Measurements from ENCODE around the gene TANC1. TPM values are rescaled to one million over a fixed set of nuclear protein-coding genes. Genes with fewer than 3 reads are reported as not detected.

TANC1 gene
- total RNA-seq, 4 donors from 2014 or later, result 27.1 to 57.4 (median 55.1) TPM

- no peaks in the 10 kb centered on the region for H3K36me3 ChIP-seq
- TF ChIP-seq POLR2A (IDR thresholded peaks at IDR 0.05), result no peak
- TF ChIP-seq CTCF (IDR thresholded peaks at IDR 0.05), result no peak
- H3K4me1 ChIP-seq, result no peaks in the 10 kb centered on the region
- peaks cover 0 to 6% (median 3%) of the 10 kb centered on the region in 4 donors for H3K9me3 ChIP-seq
- no peaks in the 10 kb centered on the region for H3K27me3 ChIP-seq
- no peak overlapping the region for H3K27ac ChIP-seq
- no peak overlapping the region for H3K4me3 ChIP-seq
- DNase-seq, result no peak
These were observed 42.5 kb downstream of the TANC1 start for GRCh38 chr2:159010963-159011362.

GRCh38 chr2:159012142-159012541 lies 43.7 kb downstream of the TANC1 start:
- TF ChIP-seq CTCF (IDR thresholded peaks at IDR 0.05), result no peak
- no peak for TF ChIP-seq POLR2A (IDR thresholded peaks at IDR 0.05)
- H3K27me3 ChIP-seq, result no peaks in the 10 kb centered on the region
- H3K9me3 ChIP-seq, result peaks cover 0 to 9% (median 3%) of the 10 kb centered on the region in 4 donors
- no peaks in the 10 kb centered on the region for H3K36me3 ChIP-seq
- H3K4me3 ChIP-seq, result no peak overlapping the region
- DNase-seq, result no peak
- H3K27ac ChIP-seq, result no peak overlapping the region
- H3K4me1 ChIP-seq, result no peaks in the 10 kb centered on the region

DNA sequence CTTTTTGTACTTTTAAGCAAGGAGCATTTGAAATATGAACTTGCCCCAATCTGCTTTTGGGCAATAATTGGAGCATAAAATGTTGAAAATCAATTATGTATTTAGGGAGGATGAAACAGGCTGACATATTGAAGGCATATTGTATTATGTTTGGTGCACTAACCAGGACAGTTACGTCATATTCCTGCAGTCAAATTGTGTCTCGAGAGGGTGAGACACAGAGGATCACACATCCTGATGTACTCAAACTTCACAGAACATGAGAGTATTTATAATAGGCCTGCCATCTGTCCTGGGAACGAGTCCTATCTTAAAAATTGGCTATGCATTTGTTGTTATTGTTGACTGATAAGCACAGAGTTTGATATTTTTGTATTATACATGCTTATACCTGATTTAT lies 44.7 kb downstream of the TANC1 start:
- no peak overlapping the region for H3K27ac ChIP-seq
- no peak overlapping the region for H3K4me3 ChIP-seq
- H3K4me1 ChIP-seq, result no peaks in the 10 kb centered on the region
- peaks cover 0 to 9% (median 3%) of the 10 kb centered on the region in 4 donors for H3K9me3 ChIP-seq
- no peaks in the 10 kb centered on the region for H3K36me3 ChIP-seq
- no peaks in the 10 kb centered on the region for H3K27me3 ChIP-seq
- no peak for DNase-seq
- TF ChIP-seq POLR2A (IDR thresholded peaks at IDR 0.05), result no peak
- TF ChIP-seq CTCF (IDR thresholded peaks at IDR 0.05), result no peak

GRCh38 chr2:159015174-159015573 lies 46.7 kb downstream of the TANC1 start:
- DNase-seq, result no peak
- no peaks in the 10 kb centered on the region for H3K27me3 ChIP-seq
- no peak overlapping the region for H3K4me3 ChIP-seq
- H3K36me3 ChIP-seq, result no peaks in the 10 kb centered on the region
- no peaks in the 10 kb centered on the region for H3K4me1 ChIP-seq
- no peak for TF ChIP-seq POLR2A (IDR thresholded peaks at IDR 0.05)
- no peak for TF ChIP-seq CTCF (IDR thresholded peaks at IDR 0.05)
- peaks cover 0 to 9% (median 3%) of the 10 kb centered on the region in 4 donors for H3K9me3 ChIP-seq
- H3K27ac ChIP-seq, result no peak overlapping the region

DNA sequence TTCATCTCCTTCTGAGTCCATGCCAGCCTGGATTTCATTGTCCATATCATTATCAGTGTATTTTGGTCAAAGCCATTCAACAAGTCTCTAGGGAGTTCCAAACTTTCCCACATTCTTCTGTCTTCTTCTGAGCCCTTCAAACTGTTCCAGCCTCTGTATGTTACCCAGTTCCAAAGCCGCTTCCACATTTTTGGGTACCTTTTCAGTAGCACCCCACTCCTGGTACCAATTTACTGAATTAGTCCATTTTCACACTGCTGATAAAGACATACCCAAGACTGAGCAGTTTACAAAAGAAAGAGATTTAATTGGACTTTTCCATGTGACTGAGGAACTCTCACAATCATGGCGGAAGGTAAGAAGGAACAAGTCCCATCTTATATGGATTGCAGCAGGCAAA lies 47.4 kb downstream of the TANC1 start:
- Histone ChIP-seq H3K36me3 (no peaks in the 10 kb centered on the region), H3K27me3 (no peaks in the 10 kb centered on the region), H3K4me3 (no peak overlapping the region), H3K4me1 (no peaks in the 10 kb centered on the region), H3K9me3 (peaks cover 0 to 9% (median 3%) of the 10 kb centered on the region in 4 donors), H3K27ac (no peak overlapping the region)
- TF ChIP-seq CTCF (IDR thresholded peaks at IDR 0.05), result no peak
- no peak for TF ChIP-seq POLR2A (IDR thresholded peaks at IDR 0.05)
- DNase-seq, result no peak

GRCh38 chr2:159017837-159018236 lies 49.4 kb downstream of the TANC1 start:
- Histone ChIP-seq H3K36me3 (no peaks in the 10 kb centered on the region), H3K27ac (no peak overlapping the region), H3K27me3 (no peaks in the 10 kb centered on the region), H3K4me1 (no peaks in the 10 kb centered on the region), H3K9me3 (peaks cover 0 to 9% (median 3%) of the 10 kb centered on the region in 4 donors), H3K4me3 (no peak overlapping the region)
- TF ChIP-seq POLR2A (IDR thresholded peaks at IDR 0.05) (no peak), CTCF (IDR thresholded peaks at IDR 0.05) (no peak)
- no peak for DNase-seq
